CD4-positive, alpha-beta T cell (primary cell): ENCODE data around the gene LMO3. TPM values are rescaled to one million over a fixed set of nuclear protein-coding genes. Genes with fewer than 3 reads are reported as not detected.

ENCODE experiments used
- ATAC-seq: fragments of 200-7000 bp; cut with Tn5 transposase; one replicate; pipeline ENCODE4 v1.10.0; 2022; ENCODE audit warnings: mild to moderate bottlenecking; ENCODE audit not compliant: poor library complexity
- CTCF ChIA-PET: fragments of 350-600 bp; sonication (Branson Sonifier 250); formaldehyde crosslinking; loops from one replicate; lab custom pipeline; 2021; ENCODE audit warnings: antibody characterized with exemption, inconsistent platforms; lab: Charles Lee
- POLR2A ChIA-PET: fragments of 350-600 bp; sonication (Branson Sonifier 250); formaldehyde crosslinking; loops from one replicate; lab custom pipeline; 2021; ENCODE audit warnings: antibody characterized with exemption, inconsistent platforms; lab: Charles Lee
- DNase-seq, 14 experiments: peaks; one replicate each; pipeline ENCODE4 v3.0.0-alpha.2; 2013 to 2020; ENCODE audit warnings: mixed read lengths in 2 of 14
- H3K27ac ChIP-seq, 2 donors: one replicate each; pipeline versions ENCODE4 v1.5.1 to v1.7.0; 2013; ENCODE audit warnings: low read length in 2 of 2, low read depth in 1 of 2, mild to moderate bottlenecking in 1 of 2
- H3K27me3 ChIP-seq, 2 experiments: 1 replicate in 1 of 2; 2 replicates in 1 of 2; pipeline versions ENCODE4 v1.6.1 to v1.7.0; 2013; ENCODE audit warnings: low read length in 2 of 2, control low read depth in 1 of 2, mild to moderate bottlenecking in 1 of 2, moderate library complexity in 1 of 2; ENCODE audit not compliant: insufficient read depth in 2 of 2, control insufficient read depth in 1 of 2
- H3K36me3 ChIP-seq: one replicate; pipeline ENCODE4 v1.6.1; 2013; ENCODE audit warnings: low read length, control low read depth; ENCODE audit not compliant: insufficient read depth
- H3K4me1 ChIP-seq: one replicate; pipeline ENCODE4 v1.6.1; 2013; ENCODE audit warnings: low read length, control low read depth; ENCODE audit not compliant: insufficient read depth
- H3K4me3 ChIP-seq: one replicate; pipeline ENCODE4 v1.5.1; 2013; ENCODE audit warnings: mild to moderate bottlenecking, low read length, moderate library complexity
- H3K9me3 ChIP-seq, 2 experiments: 1 replicate in 1 of 2; 2 replicates in 1 of 2; pipeline versions ENCODE4 v1.6.1 to v1.7.0; 2013; ENCODE audit warnings: low read length in 2 of 2, mild to moderate bottlenecking in 2 of 2, control low read depth in 1 of 2, moderate library complexity in 1 of 2; ENCODE audit not compliant: control insufficient read depth in 1 of 2, insufficient read depth in 1 of 2
- H3K27ac Mint-ChIP-seq: one replicate; pipeline ENCODE4 v1.8.0; 2020; ENCODE audit warnings: mixed read lengths
- H3K27me3 Mint-ChIP-seq: one replicate; pipeline ENCODE4 v1.8.0; 2021; ENCODE audit warnings: mixed read lengths
- H3K36me3 Mint-ChIP-seq: one replicate; pipeline ENCODE4 v1.8.0; 2021; ENCODE audit warnings: low read depth, mixed read lengths
- H3K4me1 Mint-ChIP-seq: one replicate; pipeline ENCODE4 v1.8.0; 2021; ENCODE audit warnings: low read depth, mixed read lengths
- H3K4me3 Mint-ChIP-seq: one replicate; pipeline ENCODE4 v1.8.0; 2020; ENCODE audit warnings: mild to moderate bottlenecking, mixed read lengths
- H3K9me3 Mint-ChIP-seq: one replicate; pipeline ENCODE4 v1.8.0; 2020; ENCODE audit warnings: mixed read lengths
- intact Hi-C, 2 experiments: fragments of 100-400 bp; cut with DNase I in 1 of 2; cut with micrococcal nuclease in 1 of 2; formaldehyde crosslinking; loops; one replicate each; pipeline versions ENCODE4 v1.15.1 to v1.9.0; 2023 to 2025; cut with DNase I, micrococcal nuclease
- total RNA-seq, 174 experiments: library from RNA in 2 of 174; stranded (reverse) in 2 of 174; gene quantifications; one replicate each; pipeline ENCODE4 v1.2.3 and lab custom pipeline; 2021 to 2026
- TF ChIP-seq, protein P1 (sequence below): fragments of 200-600 bp; IDR thresholded peaks from one replicate; pipeline ENCODE4 v1.8.0; 2022; ENCODE audit warnings: antibody characterized with exemption, mild to moderate bottlenecking

LMO3 gene
- total RNA-seq, 2 experiments from 2014 or later: not detected

DNA sequence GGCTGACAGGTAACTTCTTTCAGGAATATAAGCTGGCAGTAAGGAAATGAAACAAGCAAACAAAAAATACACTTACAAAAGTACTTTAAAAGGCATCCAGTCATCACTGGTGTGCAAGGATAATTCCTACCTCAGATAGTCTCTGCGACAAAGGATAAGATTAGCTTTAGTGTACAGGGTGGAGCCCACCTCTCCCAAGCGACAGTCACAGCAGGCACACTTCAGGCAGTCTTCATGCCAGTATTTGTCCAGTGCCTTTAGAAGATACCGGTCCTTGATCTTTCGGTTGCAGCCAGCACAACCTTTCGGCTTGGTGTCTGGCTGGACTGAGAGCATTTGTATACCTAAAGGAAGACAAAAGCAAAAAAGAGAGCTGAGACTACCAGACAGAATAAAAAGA lies 5.4 kb downstream of the LMO3 start:
- Histone ChIP-seq H3K4me3 (no peak overlapping the region), H3K27me3 (peaks cover 5 to 15% of the 10 kb centered on the region in 2 experiments), H3K27ac (no peak overlapping the region), H3K4me1 (no peaks in the 10 kb centered on the region), H3K9me3 (peaks cover 0 to 5% of the 10 kb centered on the region in 2 experiments), H3K36me3 (no peaks in the 10 kb centered on the region)
- no peaks in the 10 kb centered on the region for H3K4me1 Mint-ChIP-seq
- no peak overlapping the region for H3K4me3 Mint-ChIP-seq
- no peak for DNase-seq
- no peaks in the 10 kb centered on the region for H3K36me3 Mint-ChIP-seq
- ChIA-PET POLR2A (no interaction called here), CTCF (interaction anchor here (1.0 kb wide), 1 partner anchor 10 kb away, joined by 3 read pairs; no protein-coding TSS in a partner anchor)
- H3K27ac Mint-ChIP-seq: no peak overlapping the region
- intact Hi-C loops: no loop called here
- no peak for ATAC-seq
- TF ChIP-seq, protein P1, sequence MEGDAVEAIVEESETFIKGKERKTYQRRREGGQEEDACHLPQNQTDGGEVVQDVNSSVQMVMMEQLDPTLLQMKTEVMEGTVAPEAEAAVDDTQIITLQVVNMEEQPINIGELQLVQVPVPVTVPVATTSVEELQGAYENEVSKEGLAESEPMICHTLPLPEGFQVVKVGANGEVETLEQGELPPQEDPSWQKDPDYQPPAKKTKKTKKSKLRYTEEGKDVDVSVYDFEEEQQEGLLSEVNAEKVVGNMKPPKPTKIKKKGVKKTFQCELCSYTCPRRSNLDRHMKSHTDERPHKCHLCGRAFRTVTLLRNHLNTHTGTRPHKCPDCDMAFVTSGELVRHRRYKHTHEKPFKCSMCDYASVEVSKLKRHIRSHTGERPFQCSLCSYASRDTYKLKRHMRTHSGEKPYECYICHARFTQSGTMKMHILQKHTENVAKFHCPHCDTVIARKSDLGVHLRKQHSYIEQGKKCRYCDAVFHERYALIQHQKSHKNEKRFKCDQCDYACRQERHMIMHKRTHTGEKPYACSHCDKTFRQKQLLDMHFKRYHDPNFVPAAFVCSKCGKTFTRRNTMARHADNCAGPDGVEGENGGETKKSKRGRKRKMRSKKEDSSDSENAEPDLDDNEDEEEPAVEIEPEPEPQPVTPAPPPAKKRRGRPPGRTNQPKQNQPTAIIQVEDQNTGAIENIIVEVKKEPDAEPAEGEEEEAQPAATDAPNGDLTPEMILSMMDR: no peak
- peaks cover 24% of the 10 kb centered on the region for H3K27me3 Mint-ChIP-seq
- no peaks in the 10 kb centered on the region for H3K9me3 Mint-ChIP-seq

DNA sequence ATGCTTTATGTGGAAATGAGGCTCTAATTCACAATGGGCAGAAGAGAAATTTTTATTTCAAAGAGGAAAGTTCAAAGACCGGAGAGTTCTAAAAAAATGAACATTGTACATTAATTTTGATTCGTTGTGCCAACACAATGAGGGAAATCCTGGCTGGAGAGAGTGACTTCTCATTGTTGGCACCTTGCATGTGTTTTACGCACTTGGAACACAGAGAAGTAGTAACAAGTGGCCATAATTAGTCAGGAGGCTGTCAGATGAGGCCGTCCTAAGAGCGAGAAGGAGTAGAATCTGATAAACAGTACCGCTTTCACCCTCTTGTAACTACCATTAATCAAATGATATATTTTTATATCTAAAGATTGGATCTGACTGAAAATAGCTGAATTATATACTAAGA lies 6.9 kb downstream of the LMO3 start:
- Mint-ChIP-seq H3K9me3 (no peaks in the 10 kb centered on the region), H3K36me3 (no peaks in the 10 kb centered on the region), H3K4me3 (no peak overlapping the region), H3K4me1 (no peaks in the 10 kb centered on the region), H3K27ac (no peak overlapping the region), H3K27me3 (peaks cover 11% of the 10 kb centered on the region)
- Histone ChIP-seq H3K27ac (no peak overlapping the region), H3K36me3 (no peaks in the 10 kb centered on the region), H3K4me1 (no peaks in the 10 kb centered on the region), H3K9me3 (no peaks in the 10 kb centered on the region), H3K27me3 (peaks cover 0 to 5% of the 10 kb centered on the region in 2 experiments), H3K4me3 (no peak overlapping the region)
- TF ChIP-seq, protein P1: no peak
- DNase-seq (no peak), ATAC-seq (no peak)
- POLR2A ChIA-PET: no interaction called here
- CTCF ChIA-PET: no interaction called here
- intact Hi-C loops: no loop called here

DNA sequence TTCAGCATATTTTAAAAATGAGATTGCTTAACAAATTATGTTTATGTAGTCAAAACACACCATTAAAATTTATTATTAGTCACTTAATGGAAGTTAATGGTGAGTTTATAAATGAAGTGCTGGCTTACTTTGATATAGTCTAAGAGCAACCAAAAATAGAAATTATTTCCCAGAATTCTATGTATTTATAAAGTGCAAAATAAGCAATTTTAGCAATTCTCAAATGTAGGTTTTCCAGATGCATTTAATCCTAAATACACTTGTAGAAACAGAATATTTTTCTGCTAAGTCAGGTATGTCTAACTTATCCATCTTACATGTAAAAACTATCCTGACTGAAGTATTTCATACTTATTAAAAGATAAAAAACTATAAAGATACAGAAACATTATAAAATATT lies 11.2 kb downstream of the LMO3 start:
- no peak for DNase-seq
- Mint-ChIP-seq H3K4me1 (no peaks in the 10 kb centered on the region), H3K4me3 (no peak overlapping the region), H3K9me3 (no peaks in the 10 kb centered on the region), H3K27me3 (no peaks in the 10 kb centered on the region), H3K27ac (no peak overlapping the region), H3K36me3 (no peaks in the 10 kb centered on the region)
- intact Hi-C loops: no loop called here
- ChIA-PET POLR2A (no interaction called here), CTCF (no interaction called here)
- no peaks in the 10 kb centered on the region for H3K9me3 ChIP-seq
- TF ChIP-seq, protein P1: no peak
- no peak overlapping the region for H3K27ac ChIP-seq
- H3K4me1 ChIP-seq: no peaks in the 10 kb centered on the region
- no peaks in the 10 kb centered on the region for H3K36me3 ChIP-seq
- no peaks in the 10 kb centered on the region for H3K27me3 ChIP-seq
- H3K4me3 ChIP-seq: no peak overlapping the region
- ATAC-seq: no peak
